ENCODE measurements around the gene FAM47E.

The FAM47E gene, protein sequence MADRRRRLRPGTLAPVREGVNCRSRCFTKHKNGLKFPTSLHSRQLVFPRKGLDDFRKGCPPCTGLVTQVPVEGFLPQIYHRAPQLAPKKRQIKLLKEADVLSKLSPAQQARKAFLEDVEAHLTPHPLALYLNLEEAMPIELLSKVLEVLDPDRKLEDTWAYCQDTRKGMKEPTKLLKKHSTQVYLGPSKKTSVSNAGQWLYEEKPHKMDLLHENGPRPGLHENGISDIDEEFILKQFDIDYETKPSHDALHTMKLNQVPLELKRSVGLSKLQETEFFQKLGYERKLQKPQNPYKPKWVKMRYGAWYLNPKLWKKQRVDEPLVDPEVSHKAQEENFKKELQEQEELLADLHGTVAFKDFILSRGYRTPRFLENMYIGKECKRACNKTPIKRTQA

GRCh38 chr4:76251441-76252270 lies at the start of gene FAM47E:
Gene FAM47E (plus strand): TSS chr4:76251721. CDS start chr4:76251747, 26 bp downstream.
- DNase-seq, result peak; percentile 42

- no peak for DNase-seq
These were observed 48.0 kb upstream of the FAM47E start for GRCh38 chr4:76203541-76203940.

GRCh38 chr4:76204936-76205335 lies 46.6 kb upstream of the FAM47E start:
- no peak for DNase-seq

DNA sequence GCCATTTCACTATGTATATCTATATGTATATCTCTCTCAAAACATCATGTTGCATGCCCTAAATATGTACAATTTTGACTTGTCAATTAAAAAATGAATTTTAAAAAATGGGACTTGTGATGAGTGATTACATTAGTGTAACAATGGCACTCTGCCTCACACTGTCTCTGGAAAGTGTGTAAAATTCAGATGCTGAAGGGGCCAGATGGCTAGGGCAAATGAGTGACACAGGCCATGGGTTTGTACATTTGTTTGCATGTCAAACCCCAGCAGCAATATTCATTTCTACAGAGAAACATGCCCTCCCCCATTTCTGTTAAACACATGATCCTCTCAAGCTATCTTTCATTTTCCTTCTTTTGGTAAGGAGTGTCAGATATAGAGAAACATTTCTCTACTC lies 46.0 kb upstream of the FAM47E start:
- peak; percentile 42 for DNase-seq

GRCh38 chr4:76206222-76206942 lies 45.1 kb upstream of the FAM47E start:
- DNase-seq, result no peak

DNA sequence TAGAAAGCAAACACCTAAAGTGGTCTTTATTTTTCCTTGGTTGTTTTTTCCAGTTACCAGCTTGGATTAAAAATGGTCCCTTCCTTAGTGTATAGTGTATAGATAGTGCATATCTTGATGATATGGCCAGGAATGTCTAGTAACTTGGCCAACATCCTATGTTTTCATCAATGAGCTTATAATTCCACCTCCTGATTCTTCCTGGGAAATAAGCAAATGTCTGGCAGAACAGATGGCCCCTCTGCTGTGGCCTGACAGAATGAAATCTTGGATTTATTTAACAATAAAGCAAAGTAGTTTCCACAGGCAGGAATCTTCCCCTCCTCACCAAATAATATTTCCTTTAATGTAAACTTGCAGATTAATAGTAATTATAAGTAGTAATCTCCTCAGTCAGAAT lies 44.0 kb upstream of the FAM47E start:
- DNase-seq, result peak; percentile 31

DNA sequence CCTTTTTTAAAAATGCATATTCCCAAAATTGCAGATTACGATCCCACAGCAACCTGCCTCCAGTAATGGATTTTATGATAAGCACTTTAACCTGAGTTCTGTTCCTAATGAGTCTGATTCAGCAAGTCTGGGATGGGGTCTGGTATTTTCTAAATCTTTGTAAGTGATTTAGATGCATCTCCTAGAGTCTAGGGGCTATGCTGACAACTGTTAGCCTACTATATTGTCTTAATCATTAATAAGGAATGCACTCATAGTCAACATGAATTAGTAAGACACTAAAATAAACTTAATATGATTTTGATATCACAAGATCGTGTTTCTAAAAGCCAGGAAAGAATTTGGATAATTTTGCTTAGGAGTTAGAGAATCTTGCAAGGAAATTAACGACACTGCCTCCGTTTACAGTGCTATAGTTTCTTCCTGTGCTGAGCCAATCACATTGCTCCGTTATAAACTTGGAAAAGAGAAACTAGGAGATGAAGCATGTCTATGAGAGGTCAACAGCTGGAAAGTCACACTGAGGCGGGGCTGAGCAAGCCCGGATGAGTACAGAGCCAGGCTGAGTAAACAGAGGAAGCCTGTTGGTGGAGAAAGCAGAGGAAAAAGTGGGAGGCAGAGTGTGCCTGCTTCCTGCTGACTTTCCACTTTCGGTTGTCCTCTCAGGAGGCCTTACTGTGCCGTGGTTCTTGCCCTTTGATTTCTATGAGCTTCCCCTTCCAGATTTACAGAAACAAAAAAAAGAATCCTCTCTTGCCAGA lies 43.3 kb upstream of the FAM47E start:
- peak; percentile 48 for DNase-seq

DNA sequence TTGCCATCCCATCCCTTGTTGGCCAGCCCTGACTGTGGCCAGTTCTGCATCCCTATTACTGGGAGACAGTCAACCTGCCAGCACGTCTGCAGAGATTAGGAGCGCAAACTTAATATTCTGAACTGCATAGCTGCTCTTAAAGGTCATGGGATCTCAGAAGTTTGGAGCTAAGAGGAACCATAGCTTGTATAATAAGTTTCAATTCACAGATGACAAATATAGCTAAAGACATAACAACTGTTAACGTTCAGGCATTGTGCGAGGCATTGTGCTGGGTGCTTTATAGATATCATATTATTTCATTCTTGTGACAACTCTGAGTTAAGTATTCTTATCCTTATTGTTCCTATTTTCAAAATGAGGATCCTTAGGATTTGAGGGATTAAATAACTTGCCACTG lies 41.6 kb upstream of the FAM47E start:
- DNase-seq, result no peak

GRCh38 chr4:76210452-76210851 lies 41.1 kb upstream of the FAM47E start:
- no peak for DNase-seq

DNA sequence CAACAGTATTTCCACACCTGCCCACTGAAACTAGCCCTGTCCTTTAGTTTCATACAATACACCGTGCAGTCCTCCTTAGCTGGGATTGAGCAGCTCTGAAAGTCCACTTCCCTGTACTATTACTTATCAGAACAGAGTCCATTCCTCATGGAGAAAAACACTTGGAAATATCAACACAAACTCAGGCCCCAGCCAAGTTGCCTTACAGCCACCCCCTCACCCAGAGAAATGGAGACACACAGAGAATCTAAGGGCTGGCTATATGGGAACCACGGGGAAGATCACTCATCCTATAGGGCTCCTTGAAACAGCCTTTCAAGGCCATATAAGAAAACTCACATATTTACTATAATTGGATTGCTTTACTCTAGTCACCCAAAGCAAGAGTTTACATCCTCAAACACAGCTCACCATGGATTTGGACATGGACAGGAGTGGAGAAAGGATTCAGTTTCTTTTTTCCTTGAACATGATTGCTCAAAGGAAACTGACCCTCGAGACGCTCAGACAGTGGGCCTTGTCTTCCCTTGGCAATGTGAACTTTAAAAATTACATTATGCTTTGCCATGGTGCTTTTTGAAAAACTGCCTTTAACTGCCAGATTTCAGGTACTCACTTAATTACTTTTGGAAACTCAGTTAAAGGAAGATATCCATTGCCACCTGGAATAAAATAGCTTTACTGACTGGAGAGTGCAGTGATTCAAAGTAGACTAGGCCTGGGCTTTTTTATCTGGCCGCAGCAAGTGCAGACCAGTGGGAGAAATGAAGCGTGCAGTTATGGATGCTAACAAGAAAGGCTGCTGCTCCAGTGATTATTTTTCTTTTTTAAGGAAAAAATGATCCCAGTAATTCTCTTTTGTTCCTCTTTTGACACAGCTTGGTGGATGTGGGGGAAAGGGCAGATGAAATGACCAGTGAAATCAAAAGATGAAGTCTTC lies 39.5 kb upstream of the FAM47E start:
- DNase-seq, result no peak

GRCh38 chr4:76212851-76213414 lies 38.6 kb upstream of the FAM47E start:
- DNase-seq, result no peak

- DNase-seq, result peak; percentile 56
These were observed 37.9 kb upstream of the FAM47E start, which contains the start of gene SCARB2 for GRCh38 chr4:76213415-76214176. Gene SCARB2 (minus strand): TSS chr4:76213824. CDS start chr4:76213543, 281 bp downstream.

DNA sequence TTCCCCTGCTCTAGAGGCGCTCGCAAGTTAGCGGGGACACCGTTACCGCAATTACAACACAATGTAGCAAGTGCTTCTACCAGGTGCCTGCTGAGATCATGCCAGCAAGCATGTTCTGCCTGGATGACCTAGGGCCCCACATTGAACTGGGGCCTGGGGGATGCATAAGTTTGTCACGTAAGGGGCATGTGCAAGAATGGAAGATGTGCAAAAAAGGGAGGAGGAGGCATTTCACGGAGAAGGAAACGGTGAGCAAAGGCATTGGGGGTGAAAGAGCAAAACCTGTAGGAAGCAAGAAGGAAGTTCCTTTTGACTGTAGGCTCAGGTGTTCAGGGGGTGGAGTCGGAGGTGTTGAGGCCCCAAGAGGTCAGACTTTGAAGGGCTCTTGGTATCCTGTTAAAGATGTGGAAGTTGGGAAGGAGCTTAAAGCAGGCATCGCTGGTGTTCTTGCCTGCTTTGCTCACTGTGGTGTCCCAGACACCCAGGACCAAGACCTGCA lies 37.3 kb upstream of the FAM47E start:
- DNase-seq, result no peak

DNA sequence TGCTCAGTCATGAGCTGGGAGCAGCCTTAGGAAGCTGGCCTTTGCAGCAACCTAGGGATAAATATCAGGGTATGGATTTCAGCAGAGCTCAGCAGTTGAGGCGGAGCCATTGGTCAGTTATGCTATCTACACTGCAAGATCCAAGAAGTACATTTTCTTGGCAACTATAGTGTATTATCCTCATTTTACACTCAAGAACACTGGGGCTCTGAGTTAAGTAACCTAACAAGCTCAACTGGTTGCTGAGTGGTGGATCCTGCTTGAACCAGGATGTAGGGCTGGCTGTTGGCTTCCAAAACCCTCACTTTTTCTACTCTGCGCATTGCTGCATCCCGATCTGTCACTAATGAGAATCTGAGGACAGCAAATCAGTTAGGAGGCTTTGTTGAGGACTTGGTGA lies 36.4 kb upstream of the FAM47E start:
- no peak for DNase-seq

DNA sequence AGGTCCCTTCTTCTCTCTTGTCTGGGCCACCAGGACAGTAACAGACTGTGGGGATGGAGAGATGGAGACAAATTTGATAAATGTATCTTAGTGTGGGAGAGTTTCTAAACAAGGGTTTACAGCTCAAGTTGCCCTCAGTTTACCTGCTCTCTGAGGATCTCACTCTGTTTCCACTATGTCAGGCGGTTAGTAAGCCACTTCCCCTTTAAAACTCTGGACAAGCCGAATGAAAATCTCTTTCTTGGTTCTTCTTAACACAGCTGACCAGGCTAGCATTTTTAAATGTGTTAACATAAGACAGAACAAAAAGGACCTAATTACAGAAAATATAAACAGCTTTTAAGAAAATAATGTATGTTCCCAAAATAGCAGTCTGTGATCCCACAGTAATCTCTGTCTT lies 35.0 kb upstream of the FAM47E start:
- DNase-seq, result no peak

- no peak for DNase-seq
These were observed 34.3 kb upstream of the FAM47E start for GRCh38 chr4:76216975-76217814.

DNA sequence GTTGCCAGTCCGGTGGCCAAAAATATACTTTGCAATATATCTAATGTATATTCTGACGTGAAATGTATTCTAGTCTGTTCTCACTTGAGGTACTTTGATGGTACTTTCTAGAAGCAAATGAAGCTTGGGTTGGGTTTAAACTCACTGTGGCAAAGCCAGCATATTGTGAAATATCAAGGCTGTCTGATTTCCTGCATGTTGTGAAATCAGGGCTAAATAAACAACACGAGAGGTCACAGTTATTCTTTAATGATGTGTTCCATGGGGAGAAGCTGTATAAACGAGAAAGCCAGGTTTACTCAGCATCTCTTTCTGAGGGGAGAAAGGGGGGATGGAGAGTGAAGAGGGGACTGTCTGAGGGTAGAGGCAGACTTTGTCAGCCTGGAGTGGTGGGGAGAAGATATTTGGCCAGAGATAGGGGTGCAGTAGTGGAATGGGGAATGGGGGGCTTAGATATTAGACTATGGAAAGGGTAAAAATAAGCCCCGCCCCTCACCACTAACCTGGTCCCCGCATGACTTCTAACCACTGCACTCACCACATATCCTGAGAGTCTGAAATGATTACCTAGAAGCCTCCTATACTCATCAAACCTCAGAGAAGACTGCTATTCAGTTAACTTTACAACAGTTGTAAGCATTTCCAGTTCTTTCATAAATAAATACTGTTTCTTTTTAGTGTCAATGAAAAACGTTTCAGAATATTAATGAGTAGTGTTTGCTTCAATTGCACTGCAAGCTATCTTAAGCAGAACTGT lies 32.0 kb upstream of the FAM47E start:
- no peak for DNase-seq

DNA sequence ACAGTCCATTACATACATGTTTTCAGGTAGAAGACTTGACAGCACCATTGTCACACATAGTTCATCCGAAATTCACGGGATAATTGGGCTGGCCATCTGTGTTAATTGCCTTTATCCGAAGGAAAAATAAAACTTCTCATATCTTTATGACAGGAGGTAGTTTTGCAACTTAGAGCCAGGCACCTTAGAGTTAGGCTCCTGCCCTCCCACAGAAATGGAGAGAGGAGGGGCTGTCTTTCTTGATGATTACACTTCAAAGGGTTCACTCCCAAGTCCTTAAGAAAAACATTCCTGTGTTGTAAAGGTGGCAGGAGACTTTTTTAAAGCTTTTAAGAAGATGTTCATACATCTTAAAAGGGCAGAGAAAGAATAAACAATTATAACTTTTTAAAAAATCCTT lies 27.4 kb upstream of the FAM47E start:
- no peak for DNase-seq

All from NCI-H1694 treated with DMSO at 0.1 percent for 48 hours (cell line).